HG02943 (cell line): Measurements from ENCODE around the gene BCAN.

Experiments
- ATAC-seq: cut with Tn5 transposase; IDR thresholded peaks from one replicate; pipeline ENCODE4 v1.9.1; 2021; ENCODE audit warnings: mild to moderate bottlenecking, low read depth, moderate library complexity; ENCODE audit not compliant: unreplicated experiment

Gene BCAN

GRCh38 chr1:156659661-156659987 is 17.7 kb downstream of the BCAN start:
- ATAC-seq, result no peak

GRCh38 chr1:156659988-156660751 is 18.3 kb downstream of the BCAN start:
- no peak for ATAC-seq

- no peak for ATAC-seq
Observed at GRCh38 chr1:156660752-156661112, 18.8 kb downstream of the BCAN start.

GRCh38 chr1:156662005-156662799 is 20.3 kb downstream of the BCAN start:
- no peak for ATAC-seq

- ATAC-seq, result no peak
Observed at GRCh38 chr1:156662800-156663055, 20.8 kb downstream of the BCAN start.

GRCh38 chr1:156663178-156663577 is 21.3 kb downstream of the BCAN start:
- no peak for ATAC-seq

GRCh38 chr1:156664046-156664766 is 22.3 kb downstream of the BCAN start:
- ATAC-seq, result no peak

GRCh38 chr1:156664767-156665411 is 23.0 kb downstream of the BCAN start:
- ATAC-seq, result no peak

- no peak for ATAC-seq
Observed at GRCh38 chr1:156665539-156665938, 23.6 kb downstream of the BCAN start.

- ATAC-seq, result no peak
Observed at GRCh38 chr1:156666862-156667609, 25.1 kb downstream of the BCAN start.

- no peak for ATAC-seq
Observed at GRCh38 chr1:156667610-156667967, 25.7 kb downstream of the BCAN start.

- no peak for ATAC-seq
Observed at GRCh38 chr1:156667968-156668709, 26.2 kb downstream of the BCAN start.

- ATAC-seq, result no peak
Observed at GRCh38 chr1:156668801-156669637, 27.1 kb downstream of the BCAN start.

GRCh38 chr1:156669794-156670193 is 27.9 kb downstream of the BCAN start:
- no peak for ATAC-seq

GRCh38 chr1:156670359-156670758 is 28.4 kb downstream of the BCAN start:
- ATAC-seq, result no peak

- ATAC-seq, result no peak
Observed at GRCh38 chr1:156670791-156671190, 28.9 kb downstream of the BCAN start.

- no peak for ATAC-seq
Observed at GRCh38 chr1:156671804-156672203, 29.9 kb downstream of the BCAN start.

- no peak for ATAC-seq
Observed at GRCh38 chr1:156673387-156674121, 31.6 kb downstream of the BCAN start.
